Spleen (tissue), 11 donors: ENCODE measurements around the gene ECPAS. TPM values are rescaled to one million over a fixed set of nuclear protein-coding genes. Genes with fewer than 3 reads are reported as not detected.

Source experiments
- DNase-seq: peaks from one replicate; pipeline ENCODE4 v3.0.0-alpha.2; 2020
- H3K27ac ChIP-seq, 8 donors: fragments of 200-600 bp; sonication (generic) in 7 of 8; 1 replicate in 4 of 8; 2 replicates in 4 of 8; pipeline versions ENCODE4 v1.5.0 to v1.8.0; 2016 to 2021; ENCODE audit warnings: inconsistent platforms in 4 of 8, mild to moderate bottlenecking in 4 of 8, moderate library complexity in 1 of 8
- H3K27me3 ChIP-seq, 7 donors: fragments of 200-600 bp; sonication (generic) in 6 of 7; replicated peaks in 1 of 7; 1 replicate in 4 of 7; 2 replicates in 3 of 7; pipeline versions ENCODE4 v1.5.0 to v1.8.0; 2016 to 2021; ENCODE audit warnings: inconsistent platforms in 3 of 7, mild to moderate bottlenecking in 1 of 7
- H3K36me3 ChIP-seq, 6 donors: fragments of 200-600 bp; sonication (generic) in 5 of 6; 1 replicate in 4 of 6; 2 replicates in 2 of 6; pipeline versions ENCODE4 v1.5.0 to v1.8.0; 2016 to 2021; ENCODE audit warnings: inconsistent platforms in 2 of 6
- H3K4me1 ChIP-seq, 6 donors: fragments of 200-600 bp; sonication (generic) in 5 of 6; 1 replicate in 3 of 6; 2 replicates in 3 of 6; pipeline versions ENCODE4 v1.5.0 to v1.8.0; 2016 to 2021; ENCODE audit warnings: inconsistent platforms in 3 of 6
- H3K4me3 ChIP-seq, 8 donors: fragments of 200-600 bp; sonication (generic) in 7 of 8; 1 replicate in 4 of 8; 2 replicates in 4 of 8; pipeline versions ENCODE4 v1.5.0 to v1.8.0; 2016 to 2021; ENCODE audit warnings: inconsistent platforms in 4 of 8, mild to moderate bottlenecking in 4 of 8, moderate library complexity in 2 of 8
- H3K9me3 ChIP-seq, 8 donors: fragments of 200-600 bp; sonication (generic) in 7 of 8; 1 replicate in 4 of 8; 2 replicates in 4 of 8; pipeline versions ENCODE4 v1.5.0 to v1.8.0; 2016 to 2021; ENCODE audit warnings: inconsistent platforms in 4 of 8
- POLR2A ChIP-seq, 3 donors: fragments of 450-650 bp; IDR thresholded peaks; one replicate each; pipeline ENCODE4 v1.5.1; 2017; ENCODE audit warnings: antibody characterized with exemption in 3 of 3, mild to moderate bottlenecking in 1 of 3
- POLR2AphosphoS5 ChIP-seq, 3 donors: sonication (generic); formaldehyde crosslinking; IDR thresholded peaks; one replicate each; pipeline ENCODE4 v1.5.1; 2017; ENCODE audit warnings: antibody characterized with exemption in 3 of 3
- WGBS, 5 donors: extraction: QIAGEN DNeasy Blood & Tissue Kit in 3 of 5; methylation state at CpG; one replicate each; pipeline versions ENCODE4 v1.1.5 to v1.1.7; 2013 to 2018; 5-methylcytosine and 5-hydroxymethylcytosine counted together
- intact Hi-C: fragments of 100-400 bp; cut with DNase I; formaldehyde crosslinking; loops from one replicate; pipeline ENCODE4 v1.15.0; 2023; ENCODE audit warnings: low total_unique reads
- polyA plus RNA-seq, 3 donors: library from polyadenylated mRNA; stranded (reverse); fragments of 200-250 nt; gene quantifications; one replicate each; pipeline ENCODE4 v1.2.1, GENCODE V29; 2013
- total RNA-seq, 7 donors: library from RNA; depleted of rRNA in 3 of 7; stranded (reverse); fragments of >200 nt in 3 of 7; fragmentation: NEBNext Ultra II Directional in 4 of 7; extraction: Animal tissue kit (Norgen Biotek cat#: 25700) in 4 of 7; gene quantifications; one replicate each; pipeline versions ENCODE4 v1.1.0 to v1.2.1, GENCODE V29; 2016 to 2021
- TF ChIP-seq, protein P1 (sequence below), 11 experiments: fragments of 200-600 bp in 7 of 11; fragments of 450-650 bp in 4 of 11; sonication (generic) in 4 of 11; IDR thresholded peaks in 8 of 11; conservative IDR thresholded peaks in 3 of 11; 1 replicate in 7 of 11; 2 replicates in 4 of 11; pipeline versions ENCODE4 v1.4.0 to v1.8.0; 2016 to 2021; ENCODE audit warnings: antibody characterized with exemption in 11 of 11, inconsistent platforms in 4 of 11, mild to moderate bottlenecking in 1 of 11
- donor health status: healthy with polysubstance abuse.
- donor health status: DM: no; HTN: no; CAD: no; lungs with moderate emphysema.
- donor health status: DM: no; HTN: no; CAD: no.
- donor health status: Bipolar disorder and iron deficiency.
- donor health status: healthy.
- donor health status: DM: no; HTN: no; CAD: no.
- donor health status: DM: yes; HTN: yes; CAD: no.

The ECPAS gene
- total and polyA plus RNA-seq, 10 donors = 7.5 to 71.2 (median 56.2) TPM

- no peak for DNase-seq
- Histone ChIP-seq H3K4me3 (no peak overlapping the region), H3K27ac (no peak overlapping the region), H3K9me3 (no peaks in the 10 kb centered on the region), H3K36me3 (peaks cover 0 to 100% (median 59%) of the 10 kb centered on the region in 6 donors), H3K4me1 (no peaks in the 10 kb centered on the region), H3K27me3 (no peaks in the 10 kb centered on the region)
- TF ChIP-seq POLR2A (IDR thresholded peaks at IDR 0.05) = no peak
- TF ChIP-seq POLR2AphosphoS5 (IDR thresholded peaks at IDR 0.05) = no peak
- TF ChIP-seq, protein P1, sequence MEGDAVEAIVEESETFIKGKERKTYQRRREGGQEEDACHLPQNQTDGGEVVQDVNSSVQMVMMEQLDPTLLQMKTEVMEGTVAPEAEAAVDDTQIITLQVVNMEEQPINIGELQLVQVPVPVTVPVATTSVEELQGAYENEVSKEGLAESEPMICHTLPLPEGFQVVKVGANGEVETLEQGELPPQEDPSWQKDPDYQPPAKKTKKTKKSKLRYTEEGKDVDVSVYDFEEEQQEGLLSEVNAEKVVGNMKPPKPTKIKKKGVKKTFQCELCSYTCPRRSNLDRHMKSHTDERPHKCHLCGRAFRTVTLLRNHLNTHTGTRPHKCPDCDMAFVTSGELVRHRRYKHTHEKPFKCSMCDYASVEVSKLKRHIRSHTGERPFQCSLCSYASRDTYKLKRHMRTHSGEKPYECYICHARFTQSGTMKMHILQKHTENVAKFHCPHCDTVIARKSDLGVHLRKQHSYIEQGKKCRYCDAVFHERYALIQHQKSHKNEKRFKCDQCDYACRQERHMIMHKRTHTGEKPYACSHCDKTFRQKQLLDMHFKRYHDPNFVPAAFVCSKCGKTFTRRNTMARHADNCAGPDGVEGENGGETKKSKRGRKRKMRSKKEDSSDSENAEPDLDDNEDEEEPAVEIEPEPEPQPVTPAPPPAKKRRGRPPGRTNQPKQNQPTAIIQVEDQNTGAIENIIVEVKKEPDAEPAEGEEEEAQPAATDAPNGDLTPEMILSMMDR (IDR thresholded peaks at IDR 0.05 in 8 of 11, conservative IDR thresholded peaks at IDR 0.05 in 3 of 11) = no peak
- WGBS, 5 donors = 95 to 96% (median 96%) methylated on average over 3 of the region's 3 CpGs
- intact Hi-C loops = no loop called here
Observed at GRCh38 chr9:111433082-111433481, 51.1 kb downstream of the ECPAS start.

- TF ChIP-seq POLR2A (IDR thresholded peaks at IDR 0.05) (no peak), POLR2AphosphoS5 (IDR thresholded peaks at IDR 0.05) (no peak)
- TF ChIP-seq, protein P1 (IDR thresholded peaks at IDR 0.05 in 8 of 11, conservative IDR thresholded peaks at IDR 0.05 in 3 of 11) = no peak
- no peaks in the 10 kb centered on the region for H3K4me1 ChIP-seq
- H3K36me3 ChIP-seq = peaks cover 0 to 100% (median 63%) of the 10 kb centered on the region in 6 donors
- H3K27ac ChIP-seq = no peak overlapping the region
- H3K9me3 ChIP-seq = no peaks in the 10 kb centered on the region
- H3K4me3 ChIP-seq = no peak overlapping the region
- intact Hi-C loops = no loop called here
- no peaks in the 10 kb centered on the region for H3K27me3 ChIP-seq
- no peak for DNase-seq
- 71 to 88% (median 85%) methylated on average over 3 of the region's 3 CpGs for WGBS, 5 donors
Observed at GRCh38 chr9:111431684-111432083, 52.5 kb downstream of the ECPAS start.

DNA sequence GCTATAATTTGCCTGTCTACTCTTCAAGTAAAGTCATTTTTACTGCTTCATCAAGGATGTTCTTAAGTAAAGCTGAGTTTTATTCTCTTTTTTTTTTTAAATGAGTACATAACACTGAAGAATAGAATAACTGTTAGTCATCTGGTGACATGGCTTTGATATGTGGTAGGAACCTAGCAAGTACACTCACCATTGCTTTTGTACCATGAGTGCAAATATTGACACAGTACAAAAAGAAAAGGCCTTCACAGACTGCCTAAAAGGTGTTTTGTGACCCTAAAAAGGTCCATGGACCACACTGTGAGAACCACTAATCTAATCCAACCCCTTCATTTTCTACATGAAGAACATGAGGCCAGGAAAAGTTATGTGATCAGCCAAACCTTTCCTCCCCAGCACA is 55.0 kb downstream of the ECPAS start:
- no peak overlapping the region for H3K4me3 ChIP-seq
- peaks cover 0 to 100% (median 60%) of the 10 kb centered on the region in 6 donors for H3K36me3 ChIP-seq
- no peaks in the 10 kb centered on the region for H3K9me3 ChIP-seq
- no peak for DNase-seq
- H3K27me3 ChIP-seq = no peaks in the 10 kb centered on the region
- intact Hi-C loops = no loop called here
- no peaks in the 10 kb centered on the region for H3K4me1 ChIP-seq
- no peak for TF ChIP-seq POLR2AphosphoS5 (IDR thresholded peaks at IDR 0.05)
- TF ChIP-seq, protein P1 (IDR thresholded peaks at IDR 0.05 in 8 of 11, conservative IDR thresholded peaks at IDR 0.05 in 3 of 11) = no peak
- TF ChIP-seq POLR2A (IDR thresholded peaks at IDR 0.05) = no peak
- no peak overlapping the region for H3K27ac ChIP-seq

DNA sequence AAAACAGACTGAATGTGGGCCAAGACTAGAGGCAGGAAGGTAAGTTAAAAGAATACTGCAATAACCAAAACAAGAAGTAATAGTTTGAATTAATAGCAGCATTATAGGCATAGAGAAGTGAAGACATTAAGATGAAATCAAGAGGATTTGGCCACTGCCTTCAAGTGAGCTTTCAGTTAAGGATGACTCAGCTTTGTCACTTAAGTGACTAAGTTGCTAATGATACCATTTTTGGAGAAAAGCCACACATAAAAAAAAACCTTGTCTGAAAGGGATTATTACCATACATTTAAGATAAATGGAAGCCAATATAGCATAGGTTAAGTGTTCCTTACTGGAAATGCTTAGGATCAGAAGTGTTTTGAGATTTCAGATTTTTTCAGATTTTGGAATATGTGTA is 57.0 kb downstream of the ECPAS start:
- no peak overlapping the region for H3K27ac ChIP-seq
- peaks cover 0 to 100% (median 58%) of the 10 kb centered on the region in 6 donors for H3K36me3 ChIP-seq
- H3K27me3 ChIP-seq = no peaks in the 10 kb centered on the region
- no peak overlapping the region for H3K4me3 ChIP-seq
- intact Hi-C loops = no loop called here
- no peak for DNase-seq
- no peaks in the 10 kb centered on the region for H3K9me3 ChIP-seq
- TF ChIP-seq, protein P1 (IDR thresholded peaks at IDR 0.05 in 8 of 11, conservative IDR thresholded peaks at IDR 0.05 in 3 of 11) = no peak
- no peak for TF ChIP-seq POLR2A (IDR thresholded peaks at IDR 0.05)
- TF ChIP-seq POLR2AphosphoS5 (IDR thresholded peaks at IDR 0.05) = no peak
- no peaks in the 10 kb centered on the region for H3K4me1 ChIP-seq
